A549 (cell line): Measurements from ENCODE around the gene TRUB2. TPM values are rescaled to one million over a fixed set of nuclear protein-coding genes. Genes with fewer than 3 reads are reported as not detected.

Source experiments
- ATAC-seq, 2 experiments: fragments of 200-7000 bp in 1 of 2; fragments of >200 bp in 1 of 2; cut with Nextera tagmentation in 1 of 2; cut with Tn5 transposase in 1 of 2; 3 replicates each; pipeline versions ENCODE4 v1.8.0 to v1.9.1; 2018 to 2020; ENCODE audit warnings: mild to moderate bottlenecking in 1 of 2, moderate library complexity in 1 of 2
- CTCF ChIA-PET: fragments of 300-600 bp; sonication (Branson Sonifier 250); formaldehyde crosslinking; extraction: SDS; loops from one replicate; lab custom pipeline; 2021; ENCODE audit warnings: antibody characterized with exemption, inconsistent platforms; lab: Yijun Ruan, JAX
- POLR2A ChIA-PET: fragments of 350-600 bp; formaldehyde crosslinking; extraction: SDS; loops from one replicate; lab custom pipeline; 2021; ENCODE audit warnings: antibody characterized with exemption, inconsistent platforms; lab: Yijun Ruan, JAX
- DNase-seq, 2 experiments: peaks; one replicate each; pipeline versions ENCODE4 v3.0.0 to v3.0.0-alpha.2; 2011 to 2016; ENCODE audit warnings: low read depth in 1 of 2, low spot score in 1 of 2
- FAIRE-seq: peaks from 2 replicates; lab custom pipeline; 2011; peaks lifted over from hg19 to GRCh38; lab: Jason Lieb, UNC
- H3K27ac ChIP-seq, 2 experiments: fragments of >200 bp; sonication (Bioruptor Twin); formaldehyde crosslinking; 3 replicates each; pipeline ENCODE4 v1.5.1; 2016 to 2017
- H3K4me1 ChIP-seq: fragments of >200 bp; sonication (Bioruptor Twin); formaldehyde crosslinking; 3 replicates; pipeline ENCODE4 v1.6.1; 2016
- H3K4me2 ChIP-seq: fragments of >200 bp; sonication (Bioruptor Twin); formaldehyde crosslinking; 3 replicates; pipeline ENCODE4 v1.6.1; 2016
- H3K4me3 ChIP-seq: fragments of >200 bp; sonication (Bioruptor Twin); formaldehyde crosslinking; 3 replicates; pipeline ENCODE4 v1.5.1; 2016
- H3K9me3 ChIP-seq: fragments of >200 bp; sonication (Bioruptor Twin); formaldehyde crosslinking; 3 replicates; pipeline ENCODE4 v1.6.1; 2016
- BHLHE40 ChIP-seq: IDR thresholded peaks from 2 replicates; pipeline ENCODE4 v1.6.1; 2012; ENCODE audit warnings: low read depth, low read length, inconsistent platforms
- CEBPB ChIP-seq, 2 experiments: fragments of >200 bp in 1 of 2; sonication (Bioruptor Twin) in 1 of 2; formaldehyde crosslinking in 1 of 2; IDR thresholded peaks; 2 replicates each; pipeline ENCODE4 v1.6.1; 2012 to 2016
- CHD4 ChIP-seq: fragments of 200-600 bp; sonication (generic); IDR thresholded peaks from 2 replicates; pipeline ENCODE4 v1.6.1; 2016; ENCODE audit warnings: antibody characterized with exemption, mild to moderate bottlenecking, borderline replicate concordance
- EP300 ChIP-seq, 2 experiments: fragments of >200 bp; sonication (Bioruptor Twin); formaldehyde crosslinking; IDR thresholded peaks; 2 replicates in 1 of 2; 3 replicates in 1 of 2; pipeline ENCODE4 v1.6.1; 2016 to 2017
- FOSB ChIP-seq: fragments of 250-450 bp; sonication (Bioruptor Pico); IDR thresholded peaks from 2 replicates; pipeline ENCODE4 v1.5.0; 2020; ENCODE audit warnings: mild to moderate bottlenecking, moderate library complexity
- FOSL2 ChIP-seq, 2 experiments: fragments of 450-650 bp in 1 of 2; fragments of >200 bp in 1 of 2; sonication (Bioruptor Twin) in 1 of 2; formaldehyde crosslinking; IDR thresholded peaks; 2 replicates each; pipeline versions ENCODE4 v1.5.0 to v1.6.1; 2016 to 2020; ENCODE audit warnings: mild to moderate bottlenecking in 1 of 2, moderate library complexity in 1 of 2
- FOXS1 ChIP-seq: fragments of 250-450 bp; sonication (Bioruptor Pico); IDR thresholded peaks from 2 replicates; pipeline ENCODE4 v1.5.0; 2020; ENCODE audit warnings: mild to moderate bottlenecking, moderate library complexity
- HOXA7 ChIP-seq: fragments of 250-450 bp; sonication (Bioruptor Pico); IDR thresholded peaks from 2 replicates; pipeline ENCODE4 v1.5.0; 2020; ENCODE audit warnings: mild to moderate bottlenecking, moderate library complexity
- KDM1A ChIP-seq: fragments of 200-600 bp; sonication (generic); IDR thresholded peaks from 2 replicates; pipeline ENCODE4 v1.6.1; 2016; ENCODE audit warnings: low read depth, mild to moderate bottlenecking
- MAZ ChIP-seq: fragments of 150-350 bp; IDR thresholded peaks from 2 replicates; pipeline ENCODE4 v1.6.1; 2014; ENCODE audit warnings: antibody characterized with exemption, low read depth, low read length, borderline replicate concordance
- NPAS2 ChIP-seq: fragments of 250-450 bp; sonication (Bioruptor Pico); IDR thresholded peaks from 2 replicates; pipeline ENCODE4 v1.8.0; 2022; ENCODE audit warnings: mild to moderate bottlenecking, moderate library complexity, borderline replicate concordance
- NR3C1 ChIP-seq: fragments of >200 bp; sonication (Bioruptor Twin); formaldehyde crosslinking; IDR thresholded peaks from 3 replicates; pipeline ENCODE4 v1.6.1; 2017
- PHF8 ChIP-seq: fragments of 200-600 bp; sonication (generic); IDR thresholded peaks from 2 replicates; pipeline ENCODE4 v1.6.1; 2016; ENCODE audit warnings: low read depth, mild to moderate bottlenecking, antibody characterized with exemption, moderate library complexity, borderline replicate concordance
- POLR2A ChIP-seq: IDR thresholded peaks from 2 replicates; pipeline ENCODE4 v1.6.1; 2012; ENCODE audit warnings: mild to moderate bottlenecking, low read length
- POLR2AphosphoS2 ChIP-seq: conservative IDR thresholded peaks from 2 replicates; pipeline ENCODE4 v1.6.1; 2012; ENCODE audit warnings: low read length, improper control_type of control experiment, inconsistent platforms
- RAD21 ChIP-seq, 2 experiments: fragments of >200 bp in 1 of 2; sonication (Bioruptor Twin) in 1 of 2; formaldehyde crosslinking in 1 of 2; IDR thresholded peaks in 1 of 2; conservative IDR thresholded peaks in 1 of 2; 2 replicates in 1 of 2; 3 replicates in 1 of 2; pipeline ENCODE4 v1.6.1; 2012 to 2018; ENCODE audit warnings: inconsistent platforms in 1 of 2
- RARB ChIP-seq: fragments of 250-450 bp; sonication (Bioruptor Pico); IDR thresholded peaks from 2 replicates; pipeline ENCODE4 v1.8.0; 2021; ENCODE audit warnings: mild to moderate bottlenecking, moderate library complexity
- RCOR1 ChIP-seq: fragments of 150-350 bp; IDR thresholded peaks from 2 replicates; pipeline ENCODE4 v1.6.1; 2014; ENCODE audit warnings: antibody characterized with exemption, low read length, low read depth
- RFX5 ChIP-seq: fragments of 450-650 bp; IDR thresholded peaks from 2 replicates; pipeline ENCODE4 v1.7.1; 2014; ENCODE audit warnings: antibody characterized with exemption, mild to moderate bottlenecking, moderate library complexity
- SMC3 ChIP-seq: fragments of >200 bp; sonication (Bioruptor Twin); formaldehyde crosslinking; IDR thresholded peaks from 3 replicates; pipeline ENCODE4 v1.6.1; 2018; ENCODE audit warnings: inconsistent platforms
- SREBF2 ChIP-seq: fragments of 450-650 bp; IDR thresholded peaks from 2 replicates; pipeline ENCODE4 v1.6.1; 2014; ENCODE audit warnings: mild to moderate bottlenecking, moderate library complexity
- ZSCAN20 ChIP-seq: fragments of 250-450 bp; sonication (Bioruptor Pico); IDR thresholded peaks from 2 replicates; pipeline ENCODE4 v1.8.0; 2022; ENCODE audit warnings: mild to moderate bottlenecking, moderate library complexity
- WGBS: methylation state at CpG from one replicate; pipeline ENCODE4 v1.1.6; 2017; ENCODE audit errors: missing lambda C conversion rate; 5-methylcytosine and 5-hydroxymethylcytosine counted together
- polyA plus RNA-seq, 4 experiments: library from polyadenylated mRNA; depleted of rRNA in 3 of 4; stranded (reverse); fragments of >200 nt; fragmentation: RNase III in 1 of 4; extraction: RNeasy Plus Mini Kit Qiagen cat#74134 plus additional on column Dnase treatment in 1 of 4; gene quantifications; 2 replicates in 3 of 4; 3 replicates in 1 of 4; pipeline ENCODE4 v1.2.3, GENCODE V29; 2011 to 2017
- TF ChIP-seq, protein P1 (sequence below): fragments of 450-650 bp; IDR thresholded peaks from 2 replicates; pipeline ENCODE4 v1.6.1; 2014; ENCODE audit warnings: antibody characterized with exemption
- TF ChIP-seq, protein P2 (sequence below): fragments of 150-350 bp; IDR thresholded peaks from 2 replicates; pipeline ENCODE4 v1.6.1; 2014; ENCODE audit warnings: low read depth, mild to moderate bottlenecking, low read length
- TF ChIP-seq, protein P3 (sequence below): fragments of >200 bp; sonication (Bioruptor Twin); formaldehyde crosslinking; IDR thresholded peaks from 3 replicates; pipeline ENCODE4 v1.6.1; 2016
- TF ChIP-seq, protein P4 (sequence below): fragments of >200 bp; sonication (Bioruptor Twin); formaldehyde crosslinking; IDR thresholded peaks from 3 replicates; pipeline ENCODE4 v1.5.1; 2016
- TF ChIP-seq, protein P5 (sequence below): IDR thresholded peaks from 2 replicates; pipeline ENCODE4 v1.6.1; 2012

TRUB2 gene
- polyA plus RNA-seq, 2 of the 4 experiments (the other 2 are of a cell fraction), result 29.0 to 38.7 TPM

- POLR2A ChIA-PET, result interaction anchor here (0.5 kb wide), 1 partner anchor 63 kb away, joined by 4 read pairs; no protein-coding TSS in a partner anchor
- no peak for DNase-seq
- TF ChIP-seq NPAS2 (no peak), CEBPB (IDR thresholded peaks at IDR 0.05) (no peak), FOSL2 (IDR thresholded peaks at IDR 0.05) (no peak), FOSL2 (CRISPR knock-in tag; IDR thresholded peaks at IDR 0.05) (no peak), HOXA7 (no peak), KDM1A (no peak), RARB (CRISPR knock-in tag) (no peak), NR3C1 (no peak), EP300 (IDR thresholded peaks at IDR 0.05) (no peak)
- TF ChIP-seq, protein P1, sequence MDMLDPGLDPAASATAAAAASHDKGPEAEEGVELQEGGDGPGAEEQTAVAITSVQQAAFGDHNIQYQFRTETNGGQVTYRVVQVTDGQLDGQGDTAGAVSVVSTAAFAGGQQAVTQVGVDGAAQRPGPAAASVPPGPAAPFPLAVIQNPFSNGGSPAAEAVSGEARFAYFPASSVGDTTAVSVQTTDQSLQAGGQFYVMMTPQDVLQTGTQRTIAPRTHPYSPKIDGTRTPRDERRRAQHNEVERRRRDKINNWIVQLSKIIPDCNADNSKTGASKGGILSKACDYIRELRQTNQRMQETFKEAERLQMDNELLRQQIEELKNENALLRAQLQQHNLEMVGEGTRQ, result no peak
- TF ChIP-seq, all 56 proteins: peak for 0
- Histone ChIP-seq H3K27ac (no peak overlapping the region), H3K4me1 (peaks cover 13% of the 10 kb centered on the region), H3K4me2 (no peak overlapping the region), H3K4me3 (no peak overlapping the region), H3K9me3 (no peaks in the 10 kb centered on the region)
- no peak for FAIRE-seq
- WGBS, result 81% methylated on average over 8 of the region's 8 CpGs
- CTCF ChIA-PET, result interaction anchor here (0.9 to 15.6 kb wide), 4 partner anchors 14 to 344 kb away, joined by 3 to 182 read pairs (median 66); partner anchors contain the start of gene PKN3
- no peak for ATAC-seq
Measured at GRCh38 chr9:128358090-128358489, 35.8 kb upstream of the TRUB2 start.

GRCh38 chr9:128355451-128355850 lies 33.2 kb upstream of the TRUB2 start:
- no peak for FAIRE-seq
- ChIA-PET POLR2A (no interaction called here), CTCF (interaction anchor here (1.0 to 15.6 kb wide), 4 partner anchors 11 to 104 kb away, joined by 3 to 182 read pairs (median 66); no protein-coding TSS in a partner anchor)
- H3K27ac ChIP-seq, result no peak overlapping the region
- ATAC-seq, result no peak
- no peak overlapping the region for H3K4me3 ChIP-seq
- TF ChIP-seq, protein P2, sequence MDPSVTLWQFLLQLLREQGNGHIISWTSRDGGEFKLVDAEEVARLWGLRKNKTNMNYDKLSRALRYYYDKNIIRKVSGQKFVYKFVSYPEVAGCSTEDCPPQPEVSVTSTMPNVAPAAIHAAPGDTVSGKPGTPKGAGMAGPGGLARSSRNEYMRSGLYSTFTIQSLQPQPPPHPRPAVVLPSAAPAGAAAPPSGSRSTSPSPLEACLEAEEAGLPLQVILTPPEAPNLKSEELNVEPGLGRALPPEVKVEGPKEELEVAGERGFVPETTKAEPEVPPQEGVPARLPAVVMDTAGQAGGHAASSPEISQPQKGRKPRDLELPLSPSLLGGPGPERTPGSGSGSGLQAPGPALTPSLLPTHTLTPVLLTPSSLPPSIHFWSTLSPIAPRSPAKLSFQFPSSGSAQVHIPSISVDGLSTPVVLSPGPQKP, result no peak
- TF ChIP-seq RAD21 (conservative IDR thresholded peaks at IDR 0.05 in 1 of 2, IDR thresholded peaks at IDR 0.05 in 1 of 2), result no peak
- TF ChIP-seq, protein P3, sequence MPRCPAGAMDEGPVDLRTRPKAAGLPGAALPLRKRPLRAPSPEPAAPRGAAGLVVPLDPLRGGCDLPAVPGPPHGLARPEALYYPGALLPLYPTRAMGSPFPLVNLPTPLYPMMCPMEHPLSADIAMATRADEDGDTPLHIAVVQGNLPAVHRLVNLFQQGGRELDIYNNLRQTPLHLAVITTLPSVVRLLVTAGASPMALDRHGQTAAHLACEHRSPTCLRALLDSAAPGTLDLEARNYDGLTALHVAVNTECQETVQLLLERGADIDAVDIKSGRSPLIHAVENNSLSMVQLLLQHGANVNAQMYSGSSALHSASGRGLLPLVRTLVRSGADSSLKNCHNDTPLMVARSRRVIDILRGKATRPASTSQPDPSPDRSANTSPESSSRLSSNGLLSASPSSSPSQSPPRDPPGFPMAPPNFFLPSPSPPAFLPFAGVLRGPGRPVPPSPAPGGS, result no peak
- no peak for TF ChIP-seq POLR2AphosphoS2
- TF ChIP-seq HOXA7, result no peak
- TF ChIP-seq RFX5, result no peak
- TF ChIP-seq POLR2A, result no peak
- no peak for TF ChIP-seq FOSB (CRISPR knock-in tag)
- TF ChIP-seq CHD4, result no peak
- TF ChIP-seq BHLHE40, result no peak
- no peak for TF ChIP-seq PHF8
- TF ChIP-seq NR3C1, result no peak
- TF ChIP-seq MAZ, result no peak
- no peak for TF ChIP-seq SREBF2
- TF ChIP-seq FOXS1 (CRISPR knock-in tag), result no peak
- no peak for TF ChIP-seq SMC3
- TF ChIP-seq ZSCAN20 (CRISPR knock-in tag), result no peak
- TF ChIP-seq RCOR1, result no peak
- TF ChIP-seq, protein P4, sequence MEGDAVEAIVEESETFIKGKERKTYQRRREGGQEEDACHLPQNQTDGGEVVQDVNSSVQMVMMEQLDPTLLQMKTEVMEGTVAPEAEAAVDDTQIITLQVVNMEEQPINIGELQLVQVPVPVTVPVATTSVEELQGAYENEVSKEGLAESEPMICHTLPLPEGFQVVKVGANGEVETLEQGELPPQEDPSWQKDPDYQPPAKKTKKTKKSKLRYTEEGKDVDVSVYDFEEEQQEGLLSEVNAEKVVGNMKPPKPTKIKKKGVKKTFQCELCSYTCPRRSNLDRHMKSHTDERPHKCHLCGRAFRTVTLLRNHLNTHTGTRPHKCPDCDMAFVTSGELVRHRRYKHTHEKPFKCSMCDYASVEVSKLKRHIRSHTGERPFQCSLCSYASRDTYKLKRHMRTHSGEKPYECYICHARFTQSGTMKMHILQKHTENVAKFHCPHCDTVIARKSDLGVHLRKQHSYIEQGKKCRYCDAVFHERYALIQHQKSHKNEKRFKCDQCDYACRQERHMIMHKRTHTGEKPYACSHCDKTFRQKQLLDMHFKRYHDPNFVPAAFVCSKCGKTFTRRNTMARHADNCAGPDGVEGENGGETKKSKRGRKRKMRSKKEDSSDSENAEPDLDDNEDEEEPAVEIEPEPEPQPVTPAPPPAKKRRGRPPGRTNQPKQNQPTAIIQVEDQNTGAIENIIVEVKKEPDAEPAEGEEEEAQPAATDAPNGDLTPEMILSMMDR, result no peak
- TF ChIP-seq, protein P5, sequence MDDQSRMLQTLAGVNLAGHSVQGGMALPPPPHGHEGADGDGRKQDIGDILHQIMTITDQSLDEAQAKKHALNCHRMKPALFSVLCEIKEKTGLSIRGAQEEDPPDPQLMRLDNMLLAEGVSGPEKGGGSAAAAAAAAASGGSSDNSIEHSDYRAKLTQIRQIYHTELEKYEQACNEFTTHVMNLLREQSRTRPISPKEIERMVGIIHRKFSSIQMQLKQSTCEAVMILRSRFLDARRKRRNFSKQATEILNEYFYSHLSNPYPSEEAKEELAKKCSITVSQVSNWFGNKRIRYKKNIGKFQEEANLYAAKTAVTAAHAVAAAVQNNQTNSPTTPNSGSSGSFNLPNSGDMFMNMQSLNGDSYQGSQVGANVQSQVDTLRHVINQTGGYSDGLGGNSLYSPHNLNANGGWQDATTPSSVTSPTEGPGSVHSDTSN, result no peak
- H3K4me1 ChIP-seq, result no peaks in the 10 kb centered on the region
- H3K9me3 ChIP-seq, result no peaks in the 10 kb centered on the region
- no peak for DNase-seq
- WGBS, result 98% methylated on average over 19 of the region's 19 CpGs
- H3K4me2 ChIP-seq, result no peak overlapping the region
